ENCODE measurements around the gene GRHL3.

The GRHL3 gene

GRCh38 chr1:24400065-24400464 is 80.9 kb downstream of the GRHL3 start:
- Mint-ChIP-seq H3K27me3 (no peaks in the 10 kb centered on the region), H3K4me3 (no peak overlapping the region), H3K4me1 (peaks cover 11% of the 10 kb centered on the region), H3K9me3 (no peaks in the 10 kb centered on the region), H3K27ac (no peak overlapping the region)
- ATAC-seq (no peak), DNase-seq (no peak)

GRCh38 chr1:24403806-24404205 is 84.6 kb downstream of the GRHL3 start:
- no peak for DNase-seq
- Mint-ChIP-seq H3K27ac (no peak overlapping the region), H3K27me3 (no peaks in the 10 kb centered on the region), H3K4me3 (no peak overlapping the region), H3K9me3 (no peaks in the 10 kb centered on the region), H3K4me1 (peaks cover 11% of the 10 kb centered on the region)
- no peak for ATAC-seq

Measured in stimulated activated naive CD8-positive, alpha-beta T cell treated with anti-CD3 and anti-CD28 coated beads, Interleukin-15, amount 100 ng/mL, for 72 hours (primary cell).